PC-3 (cell line): ENCODE results near the gene GSTO2. TPM values are rescaled to one million over a fixed set of nuclear protein-coding genes. Genes with fewer than 3 reads are reported as not detected.

ENCODE experiments used
- ATAC-seq: fragments of 200-7000 bp; cut with Tn5 transposase; 2 replicates; pipeline ENCODE4 v1.9.1; 2020; ENCODE audit warnings: mild to moderate bottlenecking, moderate library complexity
- BruUV-seq: library from RNA; stranded (reverse); fragments of 400-500 nt; replicated peaks from 2 replicates; lab custom pipeline; 2021; lab: Mats Ljungman, UMichigan
- CTCF ChIA-PET: fragments of 300-600 bp; sonication (Branson Sonifier 250); formaldehyde crosslinking; loops from one replicate; lab custom pipeline; 2022; ENCODE audit warnings: antibody characterized with exemption; lab: Charles Lee
- POLR2A ChIA-PET: fragments of 300-600 bp; sonication (Branson Sonifier 250); formaldehyde crosslinking; loops from one replicate; lab custom pipeline; 2022; ENCODE audit warnings: antibody characterized with exemption; ENCODE audit not compliant: unreplicated experiment; lab: Charles Lee
- DNase-seq: peaks from one replicate; pipeline ENCODE4 v3.0.0-alpha.2; 2015
- H2AFZ ChIP-seq: fragments of 300-600 bp; sonication (generic); 2 replicates; pipeline ENCODE4 v1.6.0; 2016; ENCODE audit warnings: antibody characterized with exemption, low read length
- H3F3A ChIP-seq: fragments of 300-600 bp; sonication (generic); one replicate; pipeline ENCODE4 v1.6.0; 2017; ENCODE audit warnings: antibody characterized with exemption, low read length, control low read depth, mild to moderate bottlenecking; ENCODE audit not compliant: unreplicated experiment
- H3K27ac ChIP-seq: fragments of 300-600 bp; sonication (generic); 2 replicates; pipeline ENCODE4 v1.5.1; 2016; ENCODE audit warnings: mild to moderate bottlenecking, low read length
- H3K27me3 ChIP-seq: fragments of 300-600 bp; sonication (generic); 2 replicates; pipeline ENCODE4 v1.6.1; 2016; ENCODE audit warnings: low read length, mixed read lengths
- H3K36me3 ChIP-seq: fragments of 300-600 bp; sonication (generic); 2 replicates; pipeline ENCODE4 v1.6.1; 2016; ENCODE audit warnings: low read depth, mixed run types, low read length, mixed read lengths
- H3K4me1 ChIP-seq: fragments of 300-600 bp; sonication (generic); 2 replicates; pipeline ENCODE4 v1.5.1; 2016; ENCODE audit warnings: low read length; ENCODE audit not compliant: insufficient read depth
- H3K4me2 ChIP-seq: fragments of 300-600 bp; sonication (generic); 2 replicates; pipeline ENCODE4 v1.6.0; 2016; ENCODE audit warnings: low read length
- H3K4me3 ChIP-seq: fragments of 300-600 bp; sonication (generic); 2 replicates; pipeline ENCODE4 v1.5.1; 2016; ENCODE audit warnings: mild to moderate bottlenecking, low read length, mixed read lengths
- H3K79me2 ChIP-seq: fragments of 300-600 bp; sonication (generic); 2 replicates; pipeline ENCODE4 v1.6.1; 2017; ENCODE audit warnings: low read length, mixed read lengths
- H3K9ac ChIP-seq: fragments of 300-600 bp; sonication (generic); 2 replicates; pipeline ENCODE4 v1.6.0; 2016; ENCODE audit warnings: mild to moderate bottlenecking, low read length
- H3K9me2 ChIP-seq: fragments of 300-600 bp; sonication (generic); replicated peaks from 2 replicates; pipeline ENCODE4 v1.6.1; 2016; ENCODE audit warnings: mixed run types, low read length, mixed read lengths
- H3K9me3 ChIP-seq: fragments of 300-600 bp; sonication (generic); 2 replicates; pipeline ENCODE4 v1.6.1; 2016; ENCODE audit warnings: low read length, mixed read lengths
- H4K20me1 ChIP-seq: fragments of 300-600 bp; sonication (generic); 2 replicates; pipeline ENCODE4 v1.6.1; 2016; ENCODE audit warnings: low read length, mixed read lengths
- CTCF ChIP-seq: fragments of 300-600 bp; sonication (generic); conservative IDR thresholded peaks from 2 replicates; pipeline ENCODE4 v1.5.1; 2017; ENCODE audit warnings: antibody characterized with exemption, low read depth, mild to moderate bottlenecking, low read length
- EZH2 ChIP-seq: fragments of 300-600 bp; sonication (generic); IDR thresholded peaks from one replicate; pipeline ENCODE4 v1.6.1; 2017; ENCODE audit warnings: antibody characterized with exemption, mild to moderate bottlenecking, low read length; ENCODE audit not compliant: unreplicated experiment
- EZH2phosphoT487 ChIP-seq: fragments of 300-600 bp; sonication (generic); IDR thresholded peaks from 2 replicates; pipeline ENCODE4 v1.6.1; 2018; ENCODE audit warnings: mild to moderate bottlenecking, antibody characterized with exemption, low read length, borderline replicate concordance
- intact Hi-C: fragments of 100-400 bp; cut with micrococcal nuclease; formaldehyde crosslinking; loops from 2 replicates; pipeline ENCODE4 v1.9.0; 2023
- total RNA-seq: library from RNA; depleted of rRNA; stranded (reverse); fragments of >200 nt; gene quantifications from 2 replicates; pipeline ENCODE4 v1.2.3, GENCODE V29; 2014

Gene GSTO2
- total RNA-seq, 1 experiment from 2014 or later = 13.8 TPM

- BruUV-seq = no TSS peak
These were observed 16.6 kb upstream of the GSTO2 start for GRCh38 chr10:104252368-104252767.

GRCh38 chr10:104253106-104253505 is 15.9 kb upstream of the GSTO2 start:
- no peaks in the 10 kb centered on the region for H3K27me3 ChIP-seq
- ATAC-seq = no peak
- peaks cover 19% of the 10 kb centered on the region for H3K4me1 ChIP-seq
- no peak overlapping the region for H3K4me2 ChIP-seq
- intact Hi-C loops = no loop called here
- no peak overlapping the region for H3K27ac ChIP-seq
- no peaks in the 10 kb centered on the region for H4K20me1 ChIP-seq
- H3K9ac ChIP-seq = no peak overlapping the region
- TF ChIP-seq EZH2phosphoT487 (no peak), CTCF (no peak), EZH2 (no peak)
- H2AFZ ChIP-seq = no peak overlapping the region
- H3K4me3 ChIP-seq = no peak overlapping the region
- no peaks in the 10 kb centered on the region for H3K9me2 ChIP-seq
- BruUV-seq = no TSS peak
- ChIA-PET CTCF (no interaction called here), POLR2A (no interaction called here)
- peaks cover under 1% of the 10 kb centered on the region; the same call in 1 of the 2 replicates for H3K36me3 ChIP-seq
- H3F3A ChIP-seq = no peaks in the 10 kb centered on the region
- DNase-seq = no peak
- H3K9me3 ChIP-seq = no peaks in the 10 kb centered on the region
- peaks cover 39% of the 10 kb centered on the region for H3K79me2 ChIP-seq

More at GRCh38 chr10:104252368-104252767, 16.6 kb upstream of the GSTO2 start:
- TF ChIP-seq CTCF (no peak), EZH2 (no peak), EZH2phosphoT487 (no peak)
- H3K9me3 ChIP-seq = no peaks in the 10 kb centered on the region
- no peak overlapping the region for H2AFZ ChIP-seq
- H3K4me1 ChIP-seq = peaks cover 19% of the 10 kb centered on the region
- CTCF ChIA-PET = no interaction called here
- ATAC-seq (no peak), DNase-seq (no peak)
- H3K4me3 ChIP-seq = no peak overlapping the region
- intact Hi-C loops = no loop called here
- no peak overlapping the region for H3K9ac ChIP-seq
- H3K27me3 ChIP-seq = no peaks in the 10 kb centered on the region
- POLR2A ChIA-PET = no interaction called here
- H3F3A ChIP-seq = no peaks in the 10 kb centered on the region
- H3K79me2 ChIP-seq = peaks cover 31% of the 10 kb centered on the region
- H3K4me2 ChIP-seq = no peak overlapping the region
- H4K20me1 ChIP-seq = no peaks in the 10 kb centered on the region
- H3K27ac ChIP-seq = no peak overlapping the region
- no peaks in the 10 kb centered on the region for H3K36me3 ChIP-seq
- no peaks in the 10 kb centered on the region for H3K9me2 ChIP-seq

GRCh38 chr10:104253606-104254410 is 15.2 kb upstream of the GSTO2 start:
- Histone ChIP-seq H3K36me3 (peaks cover 3% of the 10 kb centered on the region), H3K79me2 (peaks cover 46% of the 10 kb centered on the region), H3K4me2 (peak overlapping the region; percentile 82), H3F3A (no peaks in the 10 kb centered on the region), H3K9ac (no peak overlapping the region), H3K27me3 (no peaks in the 10 kb centered on the region), H3K4me3 (peak overlapping the region; percentile 81; the same call in 1 of the 2 replicates), H3K4me1 (peaks cover 19% of the 10 kb centered on the region), H3K9me3 (no peaks in the 10 kb centered on the region), H3K9me2 (no peaks in the 10 kb centered on the region), H2AFZ (peak overlapping the region; percentile 91), H4K20me1 (no peaks in the 10 kb centered on the region), H3K27ac (no peak overlapping the region)
- ATAC-seq (no peak), DNase-seq (no peak)
- CTCF ChIA-PET = no interaction called here
- intact Hi-C loops = no loop called here
- TF ChIP-seq CTCF (no peak), EZH2 (no peak), EZH2phosphoT487 (no peak)
- POLR2A ChIA-PET = interaction anchor here (0.6 to 0.7 kb wide), 2 partner anchors 83 to 396 kb away, joined by 3 to 5 read pairs; no protein-coding TSS in a partner anchor
- BruUV-seq = no TSS peak
